ENCODE measurements around the gene PSORS1C2.

Gene PSORS1C2

GRCh38 chr6:31114541-31114878, 24.4 kb downstream of the PSORS1C2 start, which contains the start of gene PSORS1C1:
TSS of gene PSORS1C1 (plus strand) at chr6:31114800. CDS start at chr6:31129633, 14,833 bp downstream.
- no peak for DNase-seq (ENCODE audit: low read depth, low spot score)

GRCh38 chr6:31113861-31114540, 24.9 kb downstream of the PSORS1C2 start:
- DNase-seq (ENCODE audit: low read depth, low spot score) = no peak

GRCh38 chr6:31112478-31112877, 26.4 kb downstream of the PSORS1C2 start, which contains the start of gene C6orf15:
TSS of gene C6orf15 (minus strand) at chr6:31112575. CDS start at chr6:31112555, 20 bp downstream.
- DNase-seq (ENCODE audit: low read depth, low spot score) = no peak

GRCh38 chr6:31111712-31112111, 27.2 kb downstream of the PSORS1C2 start:
- no peak for DNase-seq (ENCODE audit: low read depth, low spot score)

- DNase-seq (ENCODE audit: low read depth, low spot score) = no peak
These were observed 27.9 kb downstream of the PSORS1C2 start for GRCh38 chr6:31110825-31111582.

- no peak for DNase-seq (ENCODE audit: low read depth, low spot score)
These were observed 31.8 kb downstream of the PSORS1C2 start for GRCh38 chr6:31107052-31107451.

- no peak for DNase-seq (ENCODE audit: low read depth, low spot score)
These were observed 35.7 kb downstream of the PSORS1C2 start for GRCh38 chr6:31103136-31103535.

GRCh38 chr6:31098449-31098938, 40.4 kb downstream of the PSORS1C2 start:
- no peak for DNase-seq (ENCODE audit: low read depth, low spot score)

- DNase-seq (ENCODE audit: low read depth, low spot score) = no peak
These were observed 42.2 kb downstream of the PSORS1C2 start for GRCh38 chr6:31096656-31097055.

- no peak for DNase-seq (ENCODE audit: low read depth, low spot score)
These were observed 42.7 kb downstream of the PSORS1C2 start for GRCh38 chr6:31096215-31096614.

- DNase-seq (ENCODE audit: low read depth, low spot score) = peak; percentile 9
These were observed 44.4 kb downstream of the PSORS1C2 start for GRCh38 chr6:31094389-31094881.

- DNase-seq (ENCODE audit: low read depth, low spot score) = no peak
These were observed 45.9 kb downstream of the PSORS1C2 start for GRCh38 chr6:31092769-31093505.

- DNase-seq (ENCODE audit: low read depth, low spot score) = no peak
These were observed 46.6 kb downstream of the PSORS1C2 start for GRCh38 chr6:31092238-31092637.

- no peak for DNase-seq (ENCODE audit: low read depth, low spot score)
These were observed 47.2 kb downstream of the PSORS1C2 start for GRCh38 chr6:31091680-31092079.

- no peak for DNase-seq (ENCODE audit: low read depth, low spot score)
These were observed 47.9 kb downstream of the PSORS1C2 start for GRCh38 chr6:31090973-31091364.

GRCh38 chr6:31090275-31090972, 48.4 kb downstream of the PSORS1C2 start:
- no peak for DNase-seq (ENCODE audit: low read depth, low spot score)
